Smooth muscle cell (in vitro differentiated cells): ENCODE measurements around the gene CDH23. TPM values are rescaled to one million over a fixed set of nuclear protein-coding genes. Genes with fewer than 3 reads are reported as not detected.

Source experiments
- DNase-seq: peaks from one replicate; lab custom pipeline; 2025; ENCODE audit not compliant: unreplicated experiment; lab: John Stamatoyannopoulos, UW
- H2AFZ ChIP-seq: fragments of 200-600 bp; sonication (generic); 2 replicates; pipeline ENCODE4 v1.6.0; 2016; ENCODE audit warnings: antibody characterized with exemption, low read depth, mild to moderate bottlenecking
- H3F3A ChIP-seq: fragments of 200-600 bp; sonication (generic); 2 replicates; pipeline ENCODE4 v1.6.0; 2017; ENCODE audit warnings: antibody characterized with exemption, low read depth
- H3K27ac ChIP-seq: fragments of 200-600 bp; sonication (generic); 2 replicates; pipeline ENCODE4 v1.5.1; 2016; ENCODE audit warnings: low read depth, mild to moderate bottlenecking
- H3K27me3 ChIP-seq: fragments of 200-600 bp; sonication (generic); 2 replicates; pipeline ENCODE4 v1.6.1; 2016; ENCODE audit warnings: low read depth, mild to moderate bottlenecking
- H3K36me3 ChIP-seq: fragments of 200-600 bp; sonication (generic); 2 replicates; pipeline ENCODE4 v1.5.1; 2016; ENCODE audit warnings: low read depth
- H3K4me1 ChIP-seq: fragments of 200-600 bp; sonication (generic); 2 replicates; pipeline ENCODE4 v1.5.1; 2016; ENCODE audit warnings: low read depth
- H3K4me2 ChIP-seq: fragments of 200-600 bp; sonication (generic); 2 replicates; pipeline ENCODE4 v1.6.0; 2016; ENCODE audit warnings: mild to moderate bottlenecking
- H3K4me3 ChIP-seq: fragments of 200-600 bp; sonication (generic); 2 replicates; pipeline ENCODE4 v1.5.1; 2016; ENCODE audit warnings: mild to moderate bottlenecking
- H3K79me2 ChIP-seq: fragments of 200-600 bp; sonication (generic); 2 replicates; pipeline ENCODE4 v1.6.0; 2016; ENCODE audit warnings: low read depth, mild to moderate bottlenecking
- H3K9ac ChIP-seq: fragments of 200-600 bp; sonication (generic); 2 replicates; pipeline ENCODE4 v1.6.0; 2016; ENCODE audit warnings: low read depth
- H3K9me3 ChIP-seq: fragments of 200-600 bp; sonication (generic); replicated peaks from 2 replicates; pipeline ENCODE4 v1.5.1; 2016; ENCODE audit warnings: low read depth
- H4K20me1 ChIP-seq: fragments of 200-600 bp; sonication (generic); 2 replicates; pipeline ENCODE4 v1.6.0; 2016; ENCODE audit warnings: low read depth
- CTCF ChIP-seq: fragments of 200-600 bp; sonication (generic); IDR thresholded peaks from 2 replicates; pipeline ENCODE4 v1.5.1; 2017; ENCODE audit warnings: borderline replicate concordance, mild to moderate bottlenecking, antibody characterized with exemption; ENCODE audit not compliant: insufficient read depth, poor library complexity, severe bottlenecking
- WGBS: methylation state at CpG from one replicate; pipeline ENCODE4 v1.1.7; 2016; ENCODE audit warnings: low lambda C conversion rate; 5-methylcytosine and 5-hydroxymethylcytosine counted together
- polyA plus RNA-seq: library from polyadenylated mRNA; unstranded; fragments of >200 nt; fragmentation: Nextera tagmentation; extraction: Ambion mirVana; gene quantifications from 2 replicates; pipeline ENCODE4 v1.2.1, GENCODE V29; 2016
- total RNA-seq: library from RNA; depleted of rRNA; stranded (reverse); fragments of >200 nt; gene quantifications from 2 replicates; pipeline ENCODE4 v1.2.3, GENCODE V29; 2014

Gene CDH23
- total and polyA plus RNA-seq, 2 experiments from 2014 or later: 0.99 to 2.5 TPM

GRCh38 chr10:71527135-71527534 lies 130.4 kb downstream of the CDH23 start:
- Histone ChIP-seq H3K79me2 (no peaks in the 10 kb centered on the region), H3K4me2 (no peak overlapping the region), H3K9me3 (no peaks in the 10 kb centered on the region), H3K27me3 (no peaks in the 10 kb centered on the region), H3K4me1 (peaks cover 27% of the 10 kb centered on the region), H3F3A (no peaks in the 10 kb centered on the region), H3K4me3 (no peak overlapping the region), H2AFZ (no peak overlapping the region), H3K27ac (no peak overlapping the region), H3K36me3 (no peaks in the 10 kb centered on the region), H3K9ac (no peak overlapping the region), H4K20me1 (no peaks in the 10 kb centered on the region)
- TF ChIP-seq CTCF: no peak
- DNase-seq: no peak
- 84% methylated on average over 12 of the region's 12 CpGs for WGBS

GRCh38 chr10:71528371-71529206 lies 131.9 kb downstream of the CDH23 start:
- Histone ChIP-seq H3K4me3 (no peak overlapping the region), H3K79me2 (no peaks in the 10 kb centered on the region), H3K4me2 (no peak overlapping the region), H3K27ac (no peak overlapping the region), H3K27me3 (no peaks in the 10 kb centered on the region), H3F3A (no peaks in the 10 kb centered on the region), H3K4me1 (peaks cover 25% of the 10 kb centered on the region), H3K9ac (no peak overlapping the region), H3K36me3 (no peaks in the 10 kb centered on the region), H2AFZ (no peak overlapping the region), H4K20me1 (no peaks in the 10 kb centered on the region), H3K9me3 (no peaks in the 10 kb centered on the region)
- no peak for TF ChIP-seq CTCF
- no peak for DNase-seq
- WGBS: 83% methylated on average over 17 of the region's 17 CpGs

- Histone ChIP-seq H3K27me3 (no peaks in the 10 kb centered on the region), H3K4me1 (peaks cover 25% of the 10 kb centered on the region), H3K79me2 (no peaks in the 10 kb centered on the region), H4K20me1 (no peaks in the 10 kb centered on the region), H3K4me2 (no peak overlapping the region), H3F3A (no peaks in the 10 kb centered on the region), H3K9me3 (no peaks in the 10 kb centered on the region), H3K36me3 (no peaks in the 10 kb centered on the region), H3K4me3 (no peak overlapping the region), H3K9ac (no peak overlapping the region), H3K27ac (no peak overlapping the region), H2AFZ (no peak overlapping the region)
- no peak for TF ChIP-seq CTCF
- DNase-seq: no peak
- WGBS: 93% methylated on average over 11 of the region's 11 CpGs
Measured at GRCh38 chr10:71529207-71529827, 132.6 kb downstream of the CDH23 start.
